MM.1S (cell line): Measurements from ENCODE around the gene CRYZL1.
"Not testable (repeated sequence)": the region's sequence is repeated elsewhere in the genome, so short reads cannot be mapped to it uniquely, and the experiment has no call there.

Experiments used
- DNase-seq: peaks from one replicate; pipeline ENCODE4 v3.0.0-alpha.2; 2015
- H2AFZ ChIP-seq: fragments of 300-600 bp; sonication (generic); 2 replicates; pipeline ENCODE4 v1.6.0; 2016; ENCODE audit warnings: antibody characterized with exemption, low read length
- H3F3A ChIP-seq: fragments of 300-600 bp; sonication (generic); 2 replicates; pipeline ENCODE4 v1.6.1; 2016; ENCODE audit warnings: mild to moderate bottlenecking, antibody characterized with exemption, low read length, moderate library complexity, mixed read lengths; ENCODE audit not compliant: insufficient read depth
- H3K27ac ChIP-seq: fragments of 300-600 bp; sonication (generic); 2 replicates; pipeline ENCODE4 v1.5.1; 2016; ENCODE audit warnings: mild to moderate bottlenecking, low read length
- H3K27me3 ChIP-seq: fragments of 300-600 bp; sonication (generic); replicated peaks from 2 replicates; pipeline ENCODE4 v1.6.0; 2016; ENCODE audit warnings: low read length; ENCODE audit not compliant: insufficient read depth
- H3K36me3 ChIP-seq: fragments of 300-600 bp; sonication (generic); replicated peaks from 2 replicates; pipeline ENCODE4 v1.6.1; 2016; ENCODE audit warnings: mild to moderate bottlenecking, low read length, mixed read lengths; ENCODE audit not compliant: insufficient read depth
- H3K4me1 ChIP-seq: fragments of 300-600 bp; sonication (generic); 2 replicates; pipeline ENCODE4 v1.6.1; 2016; ENCODE audit warnings: low read length, mixed read lengths
- H3K4me2 ChIP-seq: fragments of 300-600 bp; sonication (generic); 2 replicates; pipeline ENCODE4 v1.6.0; 2016; ENCODE audit warnings: low read depth, low read length
- H3K4me3 ChIP-seq: fragments of 300-600 bp; sonication (generic); 2 replicates; pipeline ENCODE4 v1.5.1; 2016; ENCODE audit warnings: low read length, mixed read lengths
- H3K79me2 ChIP-seq: fragments of 300-600 bp; sonication (generic); 2 replicates; pipeline ENCODE4 v1.6.1; 2016; ENCODE audit warnings: mixed run types, low read length, mixed read lengths
- H3K9ac ChIP-seq: fragments of 300-600 bp; sonication (generic); 2 replicates; pipeline ENCODE4 v1.6.1; 2016; ENCODE audit warnings: low read length, mixed read lengths
- H3K9me2 ChIP-seq: fragments of 300-600 bp; sonication (generic); replicated peaks from 2 replicates; pipeline ENCODE4 v1.6.1; 2016; ENCODE audit warnings: mild to moderate bottlenecking, low read length, mixed read lengths; ENCODE audit not compliant: insufficient read depth
- H3K9me3 ChIP-seq: fragments of 300-600 bp; sonication (generic); replicated peaks from 2 replicates; pipeline ENCODE4 v1.6.1; 2016; ENCODE audit warnings: mild to moderate bottlenecking, low read length, mixed read lengths; ENCODE audit not compliant: insufficient read depth
- H4K20me1 ChIP-seq: fragments of 300-600 bp; sonication (generic); 2 replicates; pipeline ENCODE4 v1.6.1; 2016; ENCODE audit warnings: mild to moderate bottlenecking, low read length, moderate library complexity, mixed read lengths; ENCODE audit not compliant: insufficient read depth
- CTCF ChIP-seq: fragments of 300-600 bp; sonication (generic); IDR thresholded peaks from 2 replicates; pipeline ENCODE4 v1.5.1; 2016; ENCODE audit warnings: antibody characterized with exemption, low read length, mixed read lengths
- EZH2 ChIP-seq: fragments of 300-600 bp; sonication (generic); optimal IDR thresholded peaks from 2 replicates; pipeline ENCODE3; 2017; ENCODE audit warnings: low read depth, mild to moderate bottlenecking, antibody characterized with exemption, low read length, mixed read lengths
- EZH2phosphoT487 ChIP-seq: fragments of 300-600 bp; sonication (generic); IDR thresholded peaks from 2 replicates; pipeline ENCODE4 v1.6.1; 2018; ENCODE audit warnings: antibody characterized with exemption, low read length

Gene CRYZL1

GRCh38 chr21:33622253-33622652, 19.3 kb downstream of the CRYZL1 start:
- TF ChIP-seq EZH2 = no peak
- no peak for TF ChIP-seq EZH2phosphoT487
- TF ChIP-seq CTCF = no peak
- Histone ChIP-seq H3K4me1 (no peaks in the 10 kb centered on the region), H3K36me3 (peaks cover 4% of the 10 kb centered on the region; the same call in 1 of the 2 replicates)

GRCh38 chr21:33619726-33620125, 21.8 kb downstream of the CRYZL1 start:
- no peak for TF ChIP-seq CTCF
- TF ChIP-seq EZH2phosphoT487 = no peak
- no peak for TF ChIP-seq EZH2
- Histone ChIP-seq H3K4me3 (no peak overlapping the region), H4K20me1 (no peaks in the 10 kb centered on the region), H2AFZ (no peak overlapping the region), H3K4me2 (no peak overlapping the region), H3K9me3 (no peaks in the 10 kb centered on the region), H3K79me2 (no peaks in the 10 kb centered on the region), H3K9me2 (no peaks in the 10 kb centered on the region), H3K36me3 (peaks cover 4% of the 10 kb centered on the region; the same call in 1 of the 2 replicates), H3K27ac (no peak overlapping the region), H3K9ac (no peak overlapping the region), H3K4me1 (no peaks in the 10 kb centered on the region), H3K27me3 (no peaks in the 10 kb centered on the region), H3F3A (no peaks in the 10 kb centered on the region)
- no peak for DNase-seq

More at GRCh38 chr21:33622253-33622652, 19.3 kb downstream of the CRYZL1 start:
- no peaks in the 10 kb centered on the region for H4K20me1 ChIP-seq
- H3K9me2 ChIP-seq = no peaks in the 10 kb centered on the region
- H3K79me2 ChIP-seq = no peaks in the 10 kb centered on the region
- H3K27ac ChIP-seq = no peak overlapping the region
- H3K27me3 ChIP-seq = no peaks in the 10 kb centered on the region
- no peaks in the 10 kb centered on the region for H3K9me3 ChIP-seq
- no peak overlapping the region for H3K4me3 ChIP-seq
- H3F3A ChIP-seq = no peaks in the 10 kb centered on the region
- H3K9ac ChIP-seq = no peak overlapping the region
- H2AFZ ChIP-seq = no peak overlapping the region
- DNase-seq = no peak
- no peak overlapping the region for H3K4me2 ChIP-seq

- TF ChIP-seq EZH2phosphoT487 = no peak
- TF ChIP-seq CTCF = no peak
- no peaks in the 10 kb centered on the region for H3K4me1 ChIP-seq
- peaks cover under 1% of the 10 kb centered on the region; the same call in 1 of the 2 replicates for H3K36me3 ChIP-seq
Observed at GRCh38 chr21:33618407-33618806, 23.1 kb downstream of the CRYZL1 start.

GRCh38 chr21:33617565-33617964, 24.0 kb downstream of the CRYZL1 start:
- not testable (repeated sequence) for DNase-seq, H3K9me2 ChIP-seq, H3K4me2 ChIP-seq, H3F3A ChIP-seq, H3K9me3 ChIP-seq, H3K27me3 ChIP-seq, H3K4me1 ChIP-seq, H3K36me3 ChIP-seq, H4K20me1 ChIP-seq, H3K79me2 ChIP-seq, H3K9ac ChIP-seq, H3K4me3 ChIP-seq, H3K27ac ChIP-seq, H2AFZ ChIP-seq

More at GRCh38 chr21:33618407-33618806, 23.1 kb downstream of the CRYZL1 start:
- no peak overlapping the region for H3K4me2 ChIP-seq
- no peaks in the 10 kb centered on the region for H3K79me2 ChIP-seq
- no peaks in the 10 kb centered on the region for H3K27me3 ChIP-seq
- no peaks in the 10 kb centered on the region for H3K9me3 ChIP-seq
- no peak overlapping the region for H3K4me3 ChIP-seq
- no peak overlapping the region for H2AFZ ChIP-seq
- no peaks in the 10 kb centered on the region for H3F3A ChIP-seq
- no peak overlapping the region for H3K9ac ChIP-seq
- H3K9me2 ChIP-seq = no peaks in the 10 kb centered on the region
- H4K20me1 ChIP-seq = no peaks in the 10 kb centered on the region
- H3K27ac ChIP-seq = no peak overlapping the region
- DNase-seq = no peak
